H1 (cell line): ENCODE data around the gene LY9. TPM values are rescaled to one million over a fixed set of nuclear protein-coding genes. Genes with fewer than 3 reads are reported as not detected.

Source experiments
- CTCF ChIA-PET: fragments of 300-600 bp; sonication (Branson Sonifier 250); formaldehyde crosslinking; loops from one replicate; lab custom pipeline; 2021; ENCODE audit not compliant: partially characterized antibody; lab: Charles Lee
- POLR2A ChIA-PET: fragments of 300-600 bp; sonication (Branson Sonifier 250); formaldehyde crosslinking; loops from one replicate; lab custom pipeline; 2021; ENCODE audit warnings: inconsistent platforms; ENCODE audit not compliant: partially characterized antibody; lab: Charles Lee
- DNase-seq, 2 experiments: peaks; one replicate each; pipeline versions ENCODE4 v3.0.0 to v3.0.0-alpha.2; 2010 to 2022; ENCODE audit warnings: low spot score in 2 of 2, low read depth in 1 of 2, mixed read lengths in 1 of 2
- FAIRE-seq: peaks from 2 replicates; lab custom pipeline; 2011; peaks lifted over from hg19 to GRCh38; lab: Jason Lieb, UNC
- H2AFZ ChIP-seq: 2 replicates; pipeline ENCODE4 v1.8.1; 2012; ENCODE audit warnings: low read length, inconsistent platforms
- H2AK5ac ChIP-seq: 2 replicates; pipeline ENCODE4 v1.6.1; 2013; ENCODE audit warnings: low read depth, low read length
- H2BK120ac ChIP-seq: replicated peaks from 2 replicates; pipeline ENCODE3; 2013; ENCODE audit warnings: low read depth, low read length, inconsistent platforms
- H2BK12ac ChIP-seq: 2 replicates; pipeline ENCODE4 v1.6.1; 2013; ENCODE audit warnings: low read depth, low read length
- H2BK15ac ChIP-seq: 2 replicates; pipeline ENCODE4 v1.6.1; 2013; ENCODE audit warnings: low read length
- H2BK20ac ChIP-seq: 2 replicates; pipeline ENCODE4 v1.6.1; 2013; ENCODE audit warnings: low read length
- H2BK5ac ChIP-seq: 2 replicates; pipeline ENCODE4 v1.6.1; 2013; ENCODE audit warnings: low read depth, low read length
- H3K14ac ChIP-seq: 2 replicates; pipeline ENCODE4 v1.6.1; 2013; ENCODE audit warnings: inconsistent platforms; ENCODE audit not compliant: insufficient read length
- H3K18ac ChIP-seq: 2 replicates; pipeline ENCODE4 v1.6.1; 2013; ENCODE audit warnings: low read length; ENCODE audit errors: extremely low read depth
- H3K23ac ChIP-seq: 2 replicates; pipeline ENCODE4 v1.6.1; 2013; ENCODE audit warnings: inconsistent platforms; ENCODE audit not compliant: insufficient read length
- H3K23me2 ChIP-seq: 2 replicates; pipeline ENCODE4 v1.6.1; 2013; ENCODE audit warnings: low read depth, low read length
- H3K27ac ChIP-seq: 2 replicates; pipeline ENCODE4 v1.6.1; 2011; ENCODE audit warnings: low read depth, low read length, inconsistent platforms
- H3K27me3 ChIP-seq, 4 experiments: replicated peaks in 1 of 4; 1 replicate in 1 of 4; 2 replicates in 3 of 4; pipeline versions ENCODE4 v1.6.1 to v1.8.1; 2011 to 2013; ENCODE audit warnings: low read length in 3 of 4, mild to moderate bottlenecking in 3 of 4, inconsistent platforms in 2 of 4, mixed read lengths in 2 of 4, moderate library complexity in 1 of 4; ENCODE audit not compliant: control insufficient read depth in 3 of 4, insufficient read depth in 3 of 4; ENCODE audit errors: extremely low read depth in 1 of 4
- H3K36me3 ChIP-seq, 4 experiments: 2 replicates each; pipeline versions ENCODE4 v1.6.1 to v1.8.1; 2011 to 2013; ENCODE audit warnings: mild to moderate bottlenecking in 4 of 4, low read length in 3 of 4, moderate library complexity in 2 of 4, control low read depth in 1 of 4, inconsistent platforms in 1 of 4; ENCODE audit not compliant: insufficient read depth in 4 of 4, control insufficient read depth in 2 of 4
- H3K4ac ChIP-seq: replicated peaks from 2 replicates; pipeline ENCODE3; 2013; ENCODE audit warnings: low read length, low read depth, mixed read lengths, inconsistent platforms; ENCODE audit not compliant: insufficient read length
- H3K4me1 ChIP-seq, 4 experiments: replicated peaks in 1 of 4; 1 replicate in 1 of 4; 2 replicates in 3 of 4; pipeline versions ENCODE4 v1.6.1 to v1.8.1; 2011 to 2013; ENCODE audit warnings: low read length in 3 of 4, inconsistent platforms in 2 of 4, mixed read lengths in 1 of 4; ENCODE audit not compliant: insufficient read depth in 4 of 4, control insufficient read depth in 3 of 4
- H3K4me2 ChIP-seq, 2 experiments: 2 replicates each; pipeline versions ENCODE4 v1.6.1 to v1.8.1; 2011 to 2013; ENCODE audit warnings: low read depth in 2 of 2, low read length in 2 of 2, control low read depth in 1 of 2, inconsistent platforms in 1 of 2, mild to moderate bottlenecking in 1 of 2; ENCODE audit not compliant: insufficient read depth in 1 of 2
- H3K4me3 ChIP-seq, 4 experiments: fragments of 200-600, 300-600 bp in 1 of 4; sonication (generic), shearing (Covaris generic), sonication (Bioruptor Twin) in 1 of 4; 2 replicates each; pipeline versions ENCODE4 v1.5.1 to v1.8.1; 2011 to 2016; ENCODE audit warnings: low read length in 4 of 4, low read depth in 3 of 4, control low read depth in 2 of 4, inconsistent platforms in 2 of 4, mild to moderate bottlenecking in 2 of 4, mixed read lengths in 1 of 4, moderate library complexity in 1 of 4; ENCODE audit not compliant: insufficient read depth in 2 of 4; ENCODE audit errors: extremely low read depth in 1 of 4
- H3K56ac ChIP-seq: replicated peaks from 2 replicates; pipeline ENCODE3; 2013; ENCODE audit warnings: low read depth, mild to moderate bottlenecking, mixed read lengths, low read length, inconsistent platforms; ENCODE audit not compliant: insufficient read length
- H3K79me1 ChIP-seq: 2 replicates; pipeline ENCODE4 v1.6.1; 2013; ENCODE audit warnings: low read depth, low read length, control low read depth
- H3K79me2 ChIP-seq, 2 experiments: 2 replicates each; pipeline versions ENCODE4 v1.6.1 to v1.8.1; 2012 to 2013; ENCODE audit warnings: low read length in 2 of 2, mild to moderate bottlenecking in 2 of 2, inconsistent platforms in 1 of 2; ENCODE audit not compliant: insufficient read depth in 2 of 2, control insufficient read depth in 1 of 2
- H3K9ac ChIP-seq, 4 experiments: replicated peaks in 1 of 4; 1 replicate in 1 of 4; 2 replicates in 3 of 4; pipeline versions ENCODE4 v1.6.1 to v1.8.1; 2011 to 2013; ENCODE audit warnings: low read depth in 3 of 4, low read length in 3 of 4, control low read depth in 2 of 4, mild to moderate bottlenecking in 2 of 4, moderate library complexity in 2 of 4, inconsistent platforms in 1 of 4; ENCODE audit errors: extremely low read depth in 1 of 4
- H3K9me3 ChIP-seq, 2 experiments: 2 replicates each; pipeline versions ENCODE4 v1.6.1 to v1.8.1; 2012 to 2013; ENCODE audit warnings: mild to moderate bottlenecking in 2 of 2, moderate library complexity in 2 of 2, control low read depth in 1 of 2, inconsistent platforms in 1 of 2, low read depth in 1 of 2, low read length in 1 of 2, mixed read lengths in 1 of 2; ENCODE audit not compliant: insufficient read depth in 2 of 2
- H4K20me1 ChIP-seq, 2 experiments: replicated peaks in 1 of 2; 2 replicates each; pipeline versions ENCODE3 to v1.8.1; 2011 to 2013; ENCODE audit warnings: inconsistent platforms in 2 of 2, low read length in 2 of 2, mild to moderate bottlenecking in 1 of 2; ENCODE audit not compliant: insufficient read depth in 2 of 2, control insufficient read depth in 1 of 2
- H4K5ac ChIP-seq: 2 replicates; pipeline ENCODE4 v1.6.1; 2013; ENCODE audit warnings: low read length, low read depth, mixed read lengths, inconsistent platforms; ENCODE audit not compliant: insufficient read length
- H4K8ac ChIP-seq: 2 replicates; pipeline ENCODE4 v1.8.0; 2013; ENCODE audit warnings: mild to moderate bottlenecking, moderate library complexity, low read length, inconsistent platforms; ENCODE audit not compliant: insufficient read depth; ENCODE audit errors: extremely low read depth
- H4K91ac ChIP-seq: replicated peaks from 2 replicates; pipeline ENCODE3; 2013; ENCODE audit warnings: low read length, mixed read lengths, inconsistent platforms; ENCODE audit not compliant: insufficient read length
- EGR1 ChIP-seq: IDR thresholded peaks from 2 replicates; pipeline ENCODE4 v1.6.1; 2011; ENCODE audit warnings: low read depth, low read length, borderline replicate concordance
- FOSL1 ChIP-seq: IDR thresholded peaks from 2 replicates; pipeline ENCODE4 v1.6.1; 2011; ENCODE audit warnings: mild to moderate bottlenecking, low read depth, low read length, moderate library complexity; ENCODE audit not compliant: insufficient read depth
- JUN ChIP-seq: IDR thresholded peaks from 2 replicates; pipeline ENCODE4 v1.6.1; 2011; ENCODE audit warnings: low read depth, mild to moderate bottlenecking, improper control_type of control experiment, low read length
- KDM1A ChIP-seq: fragments of 200-600, 300-600 bp; sonication (generic); IDR thresholded peaks from 2 replicates; pipeline ENCODE4 v1.7.1; 2016; ENCODE audit warnings: mild to moderate bottlenecking, low read length, borderline replicate concordance
- PHF8 ChIP-seq: fragments of 200-600 bp; sonication (generic); conservative IDR thresholded peaks from 2 replicates; pipeline ENCODE4 v1.7.1; 2012; ENCODE audit warnings: low read depth, mild to moderate bottlenecking, inconsistent platforms, low read length, moderate library complexity
- RAD21 ChIP-seq, 2 experiments: IDR thresholded peaks in 1 of 2; conservative IDR thresholded peaks in 1 of 2; 2 replicates each; pipeline ENCODE4 v1.6.1; 2011; ENCODE audit warnings: low read depth in 2 of 2, low read length in 2 of 2, improper control_type of control experiment in 1 of 2, inconsistent platforms in 1 of 2, mild to moderate bottlenecking in 1 of 2, moderate library complexity in 1 of 2
- RXRA ChIP-seq: IDR thresholded peaks from 2 replicates; pipeline ENCODE4 v1.6.1; 2011; ENCODE audit warnings: low read depth, mild to moderate bottlenecking, low read length, moderate library complexity; ENCODE audit not compliant: insufficient read depth
- SAP30 ChIP-seq: fragments of 300-600 bp; sonication (generic); IDR thresholded peaks from 2 replicates; pipeline ENCODE4 v1.7.1; 2012; ENCODE audit warnings: low read length, moderate library complexity, mild to moderate bottlenecking, inconsistent platforms; ENCODE audit not compliant: insufficient read depth, insufficient replicate concordance
- TAF7 ChIP-seq: optimal IDR thresholded peaks from 2 replicates; pipeline ENCODE3; 2011; ENCODE audit warnings: low read depth, mild to moderate bottlenecking, inconsistent platforms, low read length, moderate library complexity, borderline replicate concordance
- WGBS, 2 experiments: shearing (Covaris generic) in 1 of 2; methylation state at CpG; one replicate each; pipeline versions ENCODE4 v1.1.6 to v1.1.7; 2013 to 2015; ENCODE audit warnings: low lambda C conversion rate in 2 of 2, mixed read lengths in 2 of 2, inconsistent platforms in 1 of 2, low coverage in 1 of 2, missing lambda C conversion rate in 1 of 2; ENCODE audit not compliant: insufficient replicate concordance in 2 of 2, insufficient coverage in 1 of 2, insufficient read length in 1 of 2; ENCODE audit errors: extremely low coverage in 1 of 2, missing lambda C conversion rate in 1 of 2; 5-methylcytosine and 5-hydroxymethylcytosine counted together
- polyA plus RNA-seq, 7 experiments: library from polyadenylated mRNA; depleted of rRNA in 3 of 7; stranded (reverse) in 5 of 7; unstranded in 2 of 7; fragments of >200 nt in 5 of 7; fragments of 200-250 nt in 2 of 7; gene quantifications; 1 replicate in 5 of 7; 2 replicates in 1 of 7; 4 replicates in 1 of 7; pipeline versions ENCODE4 v1.2.1 to v1.2.3, GENCODE V29; 2011 to 2013; ENCODE audit warnings: missing spikeins in 2 of 7, mixed read lengths in 2 of 7
- total RNA-seq: library from RNA; stranded (reverse); fragmentation: NEBNext Ultra II Directional; extraction: Animal tissue kit (Norgen Biotek cat#: 25700); gene quantifications from 2 replicates; pipeline ENCODE4 v1.2.1, GENCODE V29; 2021
- TF ChIP-seq, protein P1 (sequence below): IDR thresholded peaks from 2 replicates; pipeline ENCODE4 v1.6.1; 2012; ENCODE audit warnings: inconsistent platforms

LY9 gene
- total and polyA plus RNA-seq, 2 of the 8 experiments (the other 6 are each of a cell fraction or from before 2014, with no cell fraction given) = not detected

DNA sequence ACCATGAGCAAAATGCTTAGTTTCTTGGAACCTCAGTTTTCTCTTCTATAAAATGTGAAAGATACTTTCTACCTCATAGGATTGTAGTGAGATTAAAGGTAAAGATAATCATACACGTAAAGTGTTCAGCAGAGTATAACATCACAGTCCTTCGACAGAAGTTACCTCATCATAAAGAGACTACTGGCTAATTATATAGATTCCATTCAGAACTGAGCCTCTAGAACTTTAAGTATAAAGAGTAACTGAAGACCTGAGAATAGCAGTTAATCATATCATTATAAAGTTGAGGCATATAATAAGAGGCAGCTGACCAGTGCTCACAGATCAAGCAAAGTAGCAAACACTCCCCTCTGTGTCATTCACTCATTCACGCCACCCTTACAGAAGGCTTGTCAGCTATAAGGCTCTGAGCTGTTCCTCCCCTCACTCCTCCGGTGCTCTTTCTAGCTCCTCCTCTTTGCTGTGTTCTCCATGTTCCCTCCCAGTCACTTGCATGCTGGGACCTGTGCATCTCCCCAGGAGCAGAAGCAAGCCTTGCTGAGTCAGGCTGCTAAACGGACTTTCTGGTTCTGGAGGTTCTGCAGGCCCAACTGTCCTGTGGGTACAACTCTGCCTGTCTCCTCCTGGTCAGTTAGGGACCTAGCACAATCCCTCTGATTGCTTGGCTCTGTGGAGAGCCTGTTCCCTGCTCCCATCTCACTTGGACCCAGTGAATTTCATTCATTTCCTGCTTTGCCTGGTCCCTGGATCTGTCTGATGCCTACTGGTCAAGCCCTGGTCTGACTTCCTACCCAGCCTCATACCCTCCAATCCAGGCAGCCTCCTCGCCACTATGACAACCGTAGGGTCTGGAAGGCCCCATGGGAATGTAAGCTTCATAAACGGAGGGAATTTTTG lies 28.3 kb upstream of the LY9 start:
- peak overlapping the region; percentile 94 for H2AFZ ChIP-seq
- no peak overlapping the region for H2BK120ac ChIP-seq
- H3K79me2 ChIP-seq = no peaks in the 10 kb centered on the region
- H2BK20ac ChIP-seq = no peak overlapping the region
- no peak overlapping the region for H3K9ac ChIP-seq
- no peaks in the 10 kb centered on the region for H3K9me3 ChIP-seq
- H4K20me1 ChIP-seq = no peaks in the 10 kb centered on the region
- H3K56ac ChIP-seq = no peak overlapping the region
- no peak overlapping the region for H4K8ac ChIP-seq
- H2BK15ac ChIP-seq = peak overlapping the region; percentile 20; the same call in 1 of the 2 replicates
- ChIA-PET POLR2A (interaction anchor here (1.0 kb wide), 1 partner anchor 19 kb away, joined by 3 read pairs; no protein-coding TSS in a partner anchor), CTCF (interaction anchor here (0.6 to 11.9 kb wide), 28 partner anchors 9 to 201 kb away, joined by 3 to 141 read pairs (median 4); partner anchors contain the start of gene ITLN2)
- H2AK5ac ChIP-seq = no peak overlapping the region
- DNase-seq (no peak), FAIRE-seq (no peak)
- no peaks in the 10 kb centered on the region for H3K27me3 ChIP-seq
- no peak overlapping the region for H3K14ac ChIP-seq
- no peaks in the 10 kb centered on the region for H3K23me2 ChIP-seq
- H3K18ac ChIP-seq = no peak overlapping the region
- H3K4me1 ChIP-seq = no peaks in the 10 kb centered on the region
- H3K36me3 ChIP-seq = no peaks in the 10 kb centered on the region
- no peak overlapping the region for H3K4me2 ChIP-seq
- no peak overlapping the region for H2BK5ac ChIP-seq
- H3K79me1 ChIP-seq = no peaks in the 10 kb centered on the region
- H3K23ac ChIP-seq = no peak overlapping the region
- 74% methylated on average over 8 of the region's 8 CpGs; no CpG with 5 or more reads in 1 of the 2 experiments for WGBS, 2 experiments
- H3K27ac ChIP-seq = no peak overlapping the region
- H4K91ac ChIP-seq = peak overlapping the region; percentile 12
- no peak overlapping the region for H3K4me3 ChIP-seq
- H3K4ac ChIP-seq = no peak overlapping the region
- no peak overlapping the region for H2BK12ac ChIP-seq
- H4K5ac ChIP-seq = no peak overlapping the region
- TF ChIP-seq JUN = no peak
- TF ChIP-seq TAF7 = no peak
- TF ChIP-seq, protein P1, sequence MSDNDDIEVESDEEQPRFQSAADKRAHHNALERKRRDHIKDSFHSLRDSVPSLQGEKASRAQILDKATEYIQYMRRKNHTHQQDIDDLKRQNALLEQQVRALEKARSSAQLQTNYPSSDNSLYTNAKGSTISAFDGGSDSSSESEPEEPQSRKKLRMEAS = no peak
- no peak for TF ChIP-seq RXRA
- TF ChIP-seq KDM1A = no peak
- no peak for TF ChIP-seq FOSL1
- TF ChIP-seq EGR1 = no peak
- no peak for TF ChIP-seq PHF8
- TF ChIP-seq SAP30 = no peak
- no peak for TF ChIP-seq RAD21 (IDR thresholded peaks at IDR 0.05 in 1 of 2, conservative IDR thresholded peaks at IDR 0.05 in 1 of 2; ENCODE audit: low read depth in 2 of 2, low read length in 2 of 2)
